Ascending aorta (tissue), 2 donors: ENCODE results near the gene HSPA2. TPM values are rescaled to one million over a fixed set of nuclear protein-coding genes. Genes with fewer than 3 reads are reported as not detected.

Experiments
- DNase-seq, 2 donors: peaks; one replicate each; pipeline ENCODE4 v3.0.0-alpha.2; 2019; ENCODE audit warnings: low spot score in 2 of 2
- H3K27ac ChIP-seq, 2 donors: fragments of 200-600 bp; sonication (generic); one replicate each; pipeline ENCODE4 v1.5.1; 2016 to 2017; ENCODE audit warnings: mild to moderate bottlenecking in 1 of 2
- H3K27me3 ChIP-seq: fragments of 200-600 bp; sonication (generic); one replicate; pipeline ENCODE4 v1.5.1; 2017
- H3K36me3 ChIP-seq, 2 donors: fragments of 200-600 bp; sonication (generic); one replicate each; pipeline ENCODE4 v1.5.1; 2016
- H3K4me1 ChIP-seq, 2 donors: fragments of 200-600 bp; sonication (generic); one replicate each; pipeline ENCODE4 v1.5.1; 2016 to 2017; ENCODE audit warnings: mild to moderate bottlenecking in 1 of 2
- H3K4me3 ChIP-seq, 2 donors: fragments of 200-600 bp; sonication (generic); one replicate each; pipeline ENCODE4 v1.5.1; 2016 to 2017; ENCODE audit warnings: mild to moderate bottlenecking in 1 of 2
- H3K9me3 ChIP-seq, 2 donors: fragments of 200-600 bp; sonication (generic); one replicate each; pipeline ENCODE4 v1.5.1; 2016
- CTCF ChIP-seq, 3 experiments: fragments of 200-600 bp in 2 of 3; fragments of 450-650 bp in 1 of 3; sonication (generic) in 2 of 3; IDR thresholded peaks; one replicate each; pipeline ENCODE4 v1.5.1; 2016 to 2019; ENCODE audit warnings: antibody characterized with exemption in 3 of 3, mild to moderate bottlenecking in 1 of 3, moderate library complexity in 1 of 3
- intact Hi-C: fragments of 100-400 bp; cut with DNase I; formaldehyde crosslinking; loops from one replicate; pipeline ENCODE4 v1.15.1; 2023
- total RNA-seq: library from RNA; depleted of rRNA; stranded (reverse); fragments of >200 nt; gene quantifications from one replicate; pipeline ENCODE4 v1.1.0, GENCODE V29; 2016

HSPA2 gene
- total RNA-seq, 1 donor from 2014 or later, result 22.9 TPM

- intact Hi-C loops, result loop anchor here (5.0 to 10.0 kb wide), 2 partner anchors 203 to 370 kb away; partner anchors contain the start of gene CHURC1
- no peak overlapping the region for H3K27ac ChIP-seq
- no peak for TF ChIP-seq CTCF (IDR thresholded peaks at IDR 0.05)
These were observed 4.2 kb downstream of the HSPA2 start for GRCh38 chr14:64544607-64545312.

GRCh38 chr14:64549016-64549415 lies 8.5 kb downstream of the HSPA2 start:
- Histone ChIP-seq H3K27me3 (no peaks in the 10 kb centered on the region), H3K4me3 (no peak overlapping the region), H3K9me3 (no peaks in the 10 kb centered on the region), H3K4me1 (peaks cover 0 to 9% of the 10 kb centered on the region in 2 donors), H3K36me3 (peaks cover 0 to 2% of the 10 kb centered on the region in 2 donors), H3K27ac (no peak overlapping the region)
- DNase-seq, result no peak
- intact Hi-C loops, result loop anchor here (10.0 kb wide), 1 partner anchor 366 kb away; the partner anchor contains the start of gene CHURC1
- no peak for TF ChIP-seq CTCF (IDR thresholded peaks at IDR 0.05)

More at GRCh38 chr14:64544607-64545312, 4.2 kb downstream of the HSPA2 start:
- Histone ChIP-seq H3K27me3 (no peaks in the 10 kb centered on the region), H3K9me3 (no peaks in the 10 kb centered on the region), H3K4me3 (peak overlapping the region in 1 of 2 donors; percentile 8), H3K36me3 (peaks cover 0 to 2% of the 10 kb centered on the region in 2 donors), H3K4me1 (peaks cover 0 to 8% of the 10 kb centered on the region in 2 donors)
- DNase-seq, result no peak

- peaks cover 0 to 2% of the 10 kb centered on the region in 2 donors for H3K36me3 ChIP-seq
- peaks cover 0 to 9% of the 10 kb centered on the region in 2 donors for H3K4me1 ChIP-seq
- H3K27me3 ChIP-seq, result no peaks in the 10 kb centered on the region
- DNase-seq, result no peak
- no peak for TF ChIP-seq CTCF (IDR thresholded peaks at IDR 0.05)
- no peak within 1 kb of the TSS for H3K27ac ChIP-seq
- H3K9me3 ChIP-seq, result no peaks in the 10 kb centered on the region
- peak within 1 kb of the TSS; percentile 9 to 56 for H3K4me3 ChIP-seq
- intact Hi-C loops, result loop anchor here (10.0 kb wide), 1 partner anchor 365 kb away; the partner anchor contains the start of gene CHURC1
These were observed 9.5 kb downstream of the HSPA2 start, which contains the start of gene PPP1R36 for GRCh38 chr14:64549791-64550620. Gene PPP1R36 (plus strand): TSS chr14:64549961. CDS start chr14:64549998, 37 bp downstream.

GRCh38 chr14:64550621-64551333 lies 10.2 kb downstream of the HSPA2 start:
- no peak for DNase-seq
- H3K27ac ChIP-seq, result no peak overlapping the region
- no peaks in the 10 kb centered on the region for H3K27me3 ChIP-seq
- H3K9me3 ChIP-seq, result no peaks in the 10 kb centered on the region
- peaks cover 0 to 9% of the 10 kb centered on the region in 2 donors for H3K4me1 ChIP-seq
- TF ChIP-seq CTCF (IDR thresholded peaks at IDR 0.05), result no peak
- no peak overlapping the region for H3K4me3 ChIP-seq
- peaks cover 0 to 2% of the 10 kb centered on the region in 2 donors for H3K36me3 ChIP-seq
- intact Hi-C loops, result no loop called here

GRCh38 chr14:64554556-64554955 lies 14.0 kb downstream of the HSPA2 start:
- H3K27me3 ChIP-seq, result no peaks in the 10 kb centered on the region
- TF ChIP-seq CTCF (IDR thresholded peaks at IDR 0.05), result no peak
- H3K4me3 ChIP-seq, result no peak overlapping the region
- intact Hi-C loops, result no loop called here
- no peaks in the 10 kb centered on the region for H3K9me3 ChIP-seq
- H3K27ac ChIP-seq, result no peak overlapping the region
- H3K36me3 ChIP-seq, result no peaks in the 10 kb centered on the region
- peaks cover 0 to 5% of the 10 kb centered on the region in 2 donors for H3K4me1 ChIP-seq
- DNase-seq, result no peak
